ENCODE data around the gene TIMP2. TPM values are rescaled to one million over a fixed set of nuclear protein-coding genes. Genes with fewer than 3 reads are reported as not detected.
"Not testable (repeated sequence)": the region's sequence is repeated elsewhere in the genome, so short reads cannot be mapped to it uniquely, and the experiment has no call there.

Gene TIMP2
- total and polyA plus RNA-seq, 5 experiments from 2014 or later, result 0.22 to 7.3 (median 0.75) TPM

- DNase-seq (no peak), ATAC-seq (no peak)
- Mint-ChIP-seq H3K36me3 (no peaks in the 10 kb centered on the region), H3K27ac (peak overlapping the region; percentile 46 to 87 (median 74)), H3K9me3 (no peaks in the 10 kb centered on the region), H3K27me3 (peaks cover 0 to 5% (median 2%) of the 10 kb centered on the region in 5 donors), H3K4me1 (peaks cover 17 to 36% (median 30%) of the 10 kb centered on the region in 4 donors), H3K4me3 (peak overlapping the region; percentile 63 to 89 (median 80))
- POLR2A ChIA-PET, result interaction anchor here (0.9 to 1.6 kb wide), 2 partner anchors 32 to 33 kb away, joined by 3 to 5 read pairs; no protein-coding TSS in a partner anchor
Measured at GRCh38 chr17:78922816-78923498, 2.2 kb downstream of the TIMP2 start.

GRCh38 chr17:78921437-78921971 lies 3.7 kb downstream of the TIMP2 start:
- DNase-seq, result no peak

GRCh38 chr17:78920528-78920927 lies 4.7 kb downstream of the TIMP2 start:
- Mint-ChIP-seq H3K27me3 (no peaks in the 10 kb centered on the region), H3K27ac (peak overlapping the region in 7 of 10 donors; percentile 0 to 80 (median 24)), H3K4me3 (peak overlapping the region in 1 of 10 donors; percentile 7), H3K36me3 (no peaks in the 10 kb centered on the region), H3K9me3 (no peaks in the 10 kb centered on the region), H3K4me1 (peaks cover 19 to 56% (median 49%) of the 10 kb centered on the region in 4 donors)
- POLR2A ChIA-PET, result no interaction called here
- ATAC-seq, result no peak
- no peak for DNase-seq

More at GRCh38 chr17:78921437-78921971, 3.7 kb downstream of the TIMP2 start:
- peaks cover 0 to 2% (median 0%) of the 10 kb centered on the region in 5 donors for H3K27me3 Mint-ChIP-seq
- H3K4me1 Mint-ChIP-seq, result peaks cover 17 to 47% (median 41%) of the 10 kb centered on the region in 4 donors
- no peaks in the 10 kb centered on the region for H3K9me3 Mint-ChIP-seq
- H3K27ac Mint-ChIP-seq, result peak overlapping the region in 7 of 10 donors; percentile 24 to 80 (median 70)
- H3K36me3 Mint-ChIP-seq, result no peaks in the 10 kb centered on the region
- H3K4me3 Mint-ChIP-seq, result no peak overlapping the region
- POLR2A ChIA-PET, result interaction anchor here (0.6 kb wide), 1 partner anchor 453 kb away, joined by 3 read pairs; no protein-coding TSS in a partner anchor
- ATAC-seq, result no peak

- no peaks in the 10 kb centered on the region for H3K36me3 Mint-ChIP-seq
- H3K27ac Mint-ChIP-seq, result peak overlapping the region in 6 of 10 donors; percentile 7 to 86 (median 50)
- DNase-seq (no peak), ATAC-seq (no peak)
- peak overlapping the region in 1 of 10 donors; percentile 46 for H3K4me3 Mint-ChIP-seq
- H3K9me3 Mint-ChIP-seq, result no peaks in the 10 kb centered on the region
- POLR2A ChIA-PET, result no interaction called here
- H3K4me1 Mint-ChIP-seq, result peaks cover 19 to 60% (median 51%) of the 10 kb centered on the region in 4 donors
- no peaks in the 10 kb centered on the region for H3K27me3 Mint-ChIP-seq
Measured at GRCh38 chr17:78919861-78920450, 5.2 kb downstream of the TIMP2 start.

GRCh38 chr17:78918979-78919378 lies 6.2 kb downstream of the TIMP2 start:
- ATAC-seq, result no peak
- Mint-ChIP-seq H3K4me3 (no peak overlapping the region), H3K27me3 (no peaks in the 10 kb centered on the region), H3K27ac (peak overlapping the region in 2 of 10 donors; percentile 41 to 49), H3K36me3 (no peaks in the 10 kb centered on the region), H3K4me1 (peaks cover 19 to 60% (median 50%) of the 10 kb centered on the region in 4 donors), H3K9me3 (no peaks in the 10 kb centered on the region)
- POLR2A ChIA-PET, result no interaction called here
- no peak for DNase-seq

- Mint-ChIP-seq H3K9me3 (no peaks in the 10 kb centered on the region), H3K27ac (peak overlapping the region in 9 of 10 donors; percentile 65 to 91 (median 75)), H3K4me1 (peaks cover 11 to 53% (median 38%) of the 10 kb centered on the region in 4 donors), H3K36me3 (no peaks in the 10 kb centered on the region), H3K4me3 (peak overlapping the region in 7 of 10 donors; percentile 12 to 72 (median 59)), H3K27me3 (no peaks in the 10 kb centered on the region)
- POLR2A ChIA-PET, result no interaction called here
- no peak for ATAC-seq
- peak in 1 of 10 donors; percentile 16 for DNase-seq
Measured at GRCh38 chr17:78917451-78918275, 7.5 kb downstream of the TIMP2 start.

GRCh38 chr17:78915872-78916632 lies 9.1 kb downstream of the TIMP2 start:
- DNase-seq (peak in 2 of 10 donors; percentile 15 to 39), ATAC-seq (peak in 1 of 2 donors; percentile 33)
- Mint-ChIP-seq H3K9me3 (no peaks in the 10 kb centered on the region), H3K27ac (peak overlapping the region in 8 of 10 donors; percentile 32 to 95 (median 86)), H3K4me3 (peak overlapping the region in 9 of 10 donors; percentile 5 to 81 (median 62)), H3K27me3 (no peaks in the 10 kb centered on the region), H3K36me3 (no peaks in the 10 kb centered on the region), H3K4me1 (peaks cover 13 to 47% (median 35%) of the 10 kb centered on the region in 4 donors)
- POLR2A ChIA-PET, result interaction anchor here (0.7 kb wide), 2 partner anchors 23 to 32 kb away, joined by 3 read pairs; no protein-coding TSS in a partner anchor

- H3K4me3 Mint-ChIP-seq, result no peak overlapping the region
- no peaks in the 10 kb centered on the region for H3K36me3 Mint-ChIP-seq
- POLR2A ChIA-PET, result no interaction called here
- H3K4me1 Mint-ChIP-seq, result peaks cover 5 to 41% (median 25%) of the 10 kb centered on the region in 4 donors
- peaks cover 0 to 1% (median 0%) of the 10 kb centered on the region in 5 donors for H3K27me3 Mint-ChIP-seq
- ATAC-seq (no peak), DNase-seq (no peak)
- peak overlapping the region in 1 of 10 donors; percentile 19 for H3K27ac Mint-ChIP-seq
- no peaks in the 10 kb centered on the region for H3K9me3 Mint-ChIP-seq
Measured at GRCh38 chr17:78913115-78913514, 12.1 kb downstream of the TIMP2 start.

GRCh38 chr17:78912082-78912481 lies 13.1 kb downstream of the TIMP2 start:
- peaks cover 4 to 32% (median 17%) of the 10 kb centered on the region in 4 donors for H3K4me1 Mint-ChIP-seq
- H3K27me3 Mint-ChIP-seq, result peaks cover 0 to 1% (median 0%) of the 10 kb centered on the region in 5 donors
- ATAC-seq, result no peak
- POLR2A ChIA-PET, result interaction anchor here (1.0 kb wide), 1 partner anchor 10 kb away, joined by 3 read pairs; no protein-coding TSS in a partner anchor
- no peak overlapping the region for H3K4me3 Mint-ChIP-seq
- DNase-seq, result no peak
- no peak overlapping the region for H3K27ac Mint-ChIP-seq
- no peaks in the 10 kb centered on the region for H3K9me3 Mint-ChIP-seq
- no peaks in the 10 kb centered on the region for H3K36me3 Mint-ChIP-seq

- peaks cover 4 to 29% (median 13%) of the 10 kb centered on the region in 4 donors for H3K4me1 Mint-ChIP-seq
- H3K9me3 Mint-ChIP-seq, H3K27ac Mint-ChIP-seq, H3K36me3 Mint-ChIP-seq, ATAC-seq, DNase-seq, H3K4me3 Mint-ChIP-seq, H3K27me3 Mint-ChIP-seq: not testable (repeated sequence)
- POLR2A ChIA-PET, result interaction anchor here (1.0 kb wide), 1 partner anchor 9 kb away, joined by 3 read pairs; no protein-coding TSS in a partner anchor
Measured at GRCh38 chr17:78911543-78911942, 13.6 kb downstream of the TIMP2 start.

- POLR2A ChIA-PET, result no interaction called here
- H3K4me3 Mint-ChIP-seq, result no peak overlapping the region
- peaks cover 0 to 1% (median 0%) of the 10 kb centered on the region in 5 donors for H3K27me3 Mint-ChIP-seq
- ATAC-seq, result no peak
- H3K27ac Mint-ChIP-seq, result peak overlapping the region in 2 of 10 donors; percentile 4 to 23
- H3K4me1 Mint-ChIP-seq, result peaks cover 2 to 20% (median 5%) of the 10 kb centered on the region in 4 donors
- DNase-seq, result no peak
- no peaks in the 10 kb centered on the region for H3K9me3 Mint-ChIP-seq
- no peaks in the 10 kb centered on the region for H3K36me3 Mint-ChIP-seq
Measured at GRCh38 chr17:78910497-78911284, 14.5 kb downstream of the TIMP2 start.

Measured in naive thymus-derived CD8-positive, alpha-beta T cell (primary cell).